ENCODE data around the gene CACNB4.

Gene CACNB4

GRCh38 chr2:151961558-151961957 is 137.3 kb downstream of the CACNB4 start:
- intact Hi-C loops (cut with DNase I; ENCODE audit: low total_unique reads): no loop called here
- DNase-seq: no peak
- Histone ChIP-seq H3K36me3 (no peaks in the 10 kb centered on the region), H3K4me1 (peaks cover 0 to 26% (median 1%) of the 10 kb centered on the region in 4 donors), H3K9me3 (no peaks in the 10 kb centered on the region), H3K27ac (no peak overlapping the region), H3K4me3 (no peak overlapping the region), H3K27me3 (no peaks in the 10 kb centered on the region)
- TF ChIP-seq, protein P1, sequence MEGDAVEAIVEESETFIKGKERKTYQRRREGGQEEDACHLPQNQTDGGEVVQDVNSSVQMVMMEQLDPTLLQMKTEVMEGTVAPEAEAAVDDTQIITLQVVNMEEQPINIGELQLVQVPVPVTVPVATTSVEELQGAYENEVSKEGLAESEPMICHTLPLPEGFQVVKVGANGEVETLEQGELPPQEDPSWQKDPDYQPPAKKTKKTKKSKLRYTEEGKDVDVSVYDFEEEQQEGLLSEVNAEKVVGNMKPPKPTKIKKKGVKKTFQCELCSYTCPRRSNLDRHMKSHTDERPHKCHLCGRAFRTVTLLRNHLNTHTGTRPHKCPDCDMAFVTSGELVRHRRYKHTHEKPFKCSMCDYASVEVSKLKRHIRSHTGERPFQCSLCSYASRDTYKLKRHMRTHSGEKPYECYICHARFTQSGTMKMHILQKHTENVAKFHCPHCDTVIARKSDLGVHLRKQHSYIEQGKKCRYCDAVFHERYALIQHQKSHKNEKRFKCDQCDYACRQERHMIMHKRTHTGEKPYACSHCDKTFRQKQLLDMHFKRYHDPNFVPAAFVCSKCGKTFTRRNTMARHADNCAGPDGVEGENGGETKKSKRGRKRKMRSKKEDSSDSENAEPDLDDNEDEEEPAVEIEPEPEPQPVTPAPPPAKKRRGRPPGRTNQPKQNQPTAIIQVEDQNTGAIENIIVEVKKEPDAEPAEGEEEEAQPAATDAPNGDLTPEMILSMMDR (IDR thresholded peaks at IDR 0.05): no peak

DNA sequence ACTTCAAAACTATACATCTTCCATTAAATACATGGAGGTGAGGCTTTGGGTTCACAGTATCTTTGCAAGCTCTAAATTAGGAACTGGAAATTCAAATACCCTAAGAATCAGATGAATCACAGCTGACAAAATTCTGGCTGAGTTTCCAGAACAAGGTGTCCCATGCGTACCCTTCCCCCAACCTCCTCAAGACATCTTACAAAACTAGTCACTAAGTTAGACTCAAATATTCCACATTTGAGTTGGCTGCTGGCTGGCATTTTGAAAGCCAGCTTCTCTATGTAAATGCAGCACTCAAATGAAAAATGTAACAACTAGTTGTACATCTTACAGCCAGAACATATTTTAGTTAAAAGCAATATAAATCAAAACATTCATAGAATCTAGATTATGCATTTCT is 139.6 kb downstream of the CACNB4 start:
- H3K4me1 ChIP-seq: peaks cover 0 to 26% (median 1%) of the 10 kb centered on the region in 4 donors
- TF ChIP-seq, protein P1 (IDR thresholded peaks at IDR 0.05): no peak
- no peak overlapping the region for H3K4me3 ChIP-seq
- no peak for DNase-seq
- H3K9me3 ChIP-seq: no peaks in the 10 kb centered on the region
- H3K27ac ChIP-seq: peak overlapping the region; percentile 37 to 47
- no peaks in the 10 kb centered on the region for H3K36me3 ChIP-seq
- intact Hi-C loops (cut with DNase I; ENCODE audit: low total_unique reads): no loop called here
- H3K27me3 ChIP-seq: no peaks in the 10 kb centered on the region

- Histone ChIP-seq H3K36me3 (no peaks in the 10 kb centered on the region), H3K27ac (no peak overlapping the region), H3K4me1 (peaks cover 0 to 14% (median 4%) of the 10 kb centered on the region in 4 donors), H3K9me3 (no peaks in the 10 kb centered on the region), H3K27me3 (no peaks in the 10 kb centered on the region), H3K4me3 (no peak overlapping the region)
- DNase-seq: no peak
- TF ChIP-seq, protein P1 (IDR thresholded peaks at IDR 0.05): peak in 1 of 2 experiments; percentile 9
- intact Hi-C loops (cut with DNase I; ENCODE audit: low total_unique reads): no loop called here
Measured at GRCh38 chr2:151953467-151953866, 145.4 kb downstream of the CACNB4 start.

DNA sequence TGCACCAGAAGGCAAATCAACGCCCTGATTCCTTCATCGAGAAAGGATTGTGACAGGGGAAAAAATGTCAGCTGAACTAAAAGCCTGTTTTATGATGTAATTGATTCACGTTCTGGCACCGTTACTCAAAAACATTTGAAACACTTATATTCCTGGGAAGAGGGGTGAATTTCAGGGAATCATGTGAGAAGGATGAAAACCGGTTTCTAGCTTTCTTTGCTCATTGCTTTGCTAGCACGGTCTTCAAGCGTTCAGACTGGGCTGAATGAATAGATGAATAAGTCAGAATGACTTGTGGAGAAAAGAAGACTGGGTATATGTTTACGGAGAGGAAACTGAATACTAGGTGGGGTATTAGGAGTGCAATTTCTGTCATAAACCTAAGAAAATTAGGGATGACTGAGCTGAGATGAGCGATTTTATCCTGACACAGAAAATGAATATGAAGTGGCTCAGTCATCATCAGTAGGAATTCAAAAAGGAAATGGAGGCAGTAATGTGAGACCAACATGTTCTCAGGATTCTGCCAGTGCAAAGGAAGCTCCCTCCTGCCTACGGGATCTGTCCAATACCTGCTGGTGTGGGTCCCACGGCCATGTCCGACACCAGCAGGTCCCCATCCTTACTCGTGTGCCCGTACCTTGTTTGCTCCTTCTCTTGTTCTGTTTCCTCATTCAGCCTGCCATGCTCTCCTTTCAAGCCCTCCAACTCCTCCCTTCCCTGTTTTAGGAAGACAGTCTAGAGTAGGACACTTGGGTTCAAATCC is 146.0 kb downstream of the CACNB4 start:
- Histone ChIP-seq H3K9me3 (no peaks in the 10 kb centered on the region), H3K27me3 (no peaks in the 10 kb centered on the region), H3K36me3 (no peaks in the 10 kb centered on the region), H3K4me1 (peaks cover 0 to 16% (median 10%) of the 10 kb centered on the region in 4 donors), H3K27ac (no peak overlapping the region), H3K4me3 (no peak overlapping the region)
- intact Hi-C loops (cut with DNase I; ENCODE audit: low total_unique reads): no loop called here
- TF ChIP-seq, protein P1 (IDR thresholded peaks at IDR 0.05): no peak
- no peak for DNase-seq

- Histone ChIP-seq H3K9me3 (peaks cover 0 to 2% (median 0%) of the 10 kb centered on the region in 3 donors), H3K27me3 (no peaks in the 10 kb centered on the region), H3K4me3 (peak overlapping the region; percentile 44 to 47), H3K36me3 (no peaks in the 10 kb centered on the region), H3K27ac (peak overlapping the region; percentile 41 to 75), H3K4me1 (peaks cover 0 to 33% (median 24%) of the 10 kb centered on the region in 4 donors)
- intact Hi-C loops (cut with DNase I; ENCODE audit: low total_unique reads): no loop called here
- TF ChIP-seq, protein P1 (IDR thresholded peaks at IDR 0.05): no peak
- peak; percentile 60 to 85 for DNase-seq
Measured at GRCh38 chr2:151947813-151948165, 151.1 kb downstream of the CACNB4 start.

Measured in tibial artery (tissue), 4 donors.